HG03342 (cell line): Measurements from ENCODE around the gene SCFD2.
"Not testable (repeated sequence)": the region's sequence is repeated elsewhere in the genome, so short reads cannot be mapped to it uniquely, and the experiment has no call there.

Source experiments
- ATAC-seq: cut with Tn5 transposase; IDR thresholded peaks from one replicate; pipeline ENCODE4 v1.9.1; 2021; ENCODE audit warnings: mild to moderate bottlenecking, moderate library complexity; ENCODE audit not compliant: unreplicated experiment

Gene SCFD2

GRCh38 chr4:52841682-52842456, 524.0 kb downstream of the SCFD2 start:
- ATAC-seq, result no peak

GRCh38 chr4:52840531-52841370, 525.1 kb downstream of the SCFD2 start:
- no peak for ATAC-seq

- ATAC-seq, result no peak
These were observed 526.9 kb downstream of the SCFD2 start for GRCh38 chr4:52838729-52839586.

- no peak for ATAC-seq
These were observed 527.9 kb downstream of the SCFD2 start for GRCh38 chr4:52837716-52838558.

- no peak for ATAC-seq
These were observed 529.2 kb downstream of the SCFD2 start for GRCh38 chr4:52836678-52837077.

GRCh38 chr4:52836120-52836519, 529.7 kb downstream of the SCFD2 start:
- ATAC-seq, result no peak

GRCh38 chr4:52834641-52835456, 531.0 kb downstream of the SCFD2 start:
- ATAC-seq, result not testable (repeated sequence)

GRCh38 chr4:52833941-52834525, 531.8 kb downstream of the SCFD2 start:
- no peak for ATAC-seq

- no peak for ATAC-seq
These were observed 540.3 kb downstream of the SCFD2 start for GRCh38 chr4:52825460-52826090.

- no peak for ATAC-seq
These were observed 541.0 kb downstream of the SCFD2 start for GRCh38 chr4:52824603-52825459.

GRCh38 chr4:52824270-52824602, 541.6 kb downstream of the SCFD2 start:
- ATAC-seq, result no peak

GRCh38 chr4:52823702-52824092, 542.2 kb downstream of the SCFD2 start:
- no peak for ATAC-seq
